A673 (cell line): Measurements from ENCODE around the gene TRAPPC2L. TPM values are rescaled to one million over a fixed set of nuclear protein-coding genes. Genes with fewer than 3 reads are reported as not detected.

ENCODE experiments used
- BruUV-seq: library from RNA; stranded (reverse); fragments of 400-500 nt; replicated peaks from 2 replicates; lab custom pipeline; 2021; lab: Mats Ljungman, UMichigan
- CTCF ChIA-PET: fragments of 300-600 bp; sonication (Branson Sonifier 250); formaldehyde crosslinking; loops from one replicate; lab custom pipeline; 2022; ENCODE audit warnings: antibody characterized with exemption; lab: Charles Lee
- POLR2A ChIA-PET: fragments of 300-600 bp; sonication (Branson Sonifier 250); formaldehyde crosslinking; loops from one replicate; lab custom pipeline; 2022; ENCODE audit warnings: antibody characterized with exemption; ENCODE audit not compliant: low non-redundant PET; lab: Charles Lee
- DNase-seq: peaks from one replicate; pipeline ENCODE4 v3.0.0-alpha.2; 2015; ENCODE audit warnings: low spot score
- H3K27ac ChIP-seq: fragments of 200-600 bp; sonication (generic); 2 replicates; pipeline ENCODE4 v1.5.1; 2016; ENCODE audit warnings: mixed run types, low read depth, mild to moderate bottlenecking, mixed read lengths, antibody characterized with exemption, low read length; ENCODE audit not compliant: poor library complexity, severe bottlenecking
- H3K27me3 ChIP-seq: fragments of 200-600 bp; sonication (generic); replicated peaks from 2 replicates; pipeline ENCODE4 v1.6.1; 2017; ENCODE audit warnings: mixed run types, low read depth, mild to moderate bottlenecking, mixed read lengths, antibody characterized with exemption, low read length; ENCODE audit not compliant: insufficient read depth, poor library complexity
- H3K36me3 ChIP-seq: fragments of 200-600 bp; sonication (generic); 2 replicates; pipeline ENCODE4 v1.6.1; 2016; ENCODE audit warnings: mixed run types, mild to moderate bottlenecking, mixed read lengths, antibody characterized with exemption, low read length; ENCODE audit not compliant: insufficient read depth, poor library complexity, severe bottlenecking
- H3K4me1 ChIP-seq: fragments of 200-600 bp; sonication (generic); 2 replicates; pipeline ENCODE4 v1.6.1; 2017; ENCODE audit warnings: mixed run types, mild to moderate bottlenecking, mixed read lengths, antibody characterized with exemption, low read length; ENCODE audit not compliant: insufficient read depth, poor library complexity, severe bottlenecking
- H3K4me3 ChIP-seq: fragments of 200-600 bp; sonication (generic); 2 replicates; pipeline ENCODE4 v1.5.1; 2016; ENCODE audit warnings: low read depth, mixed run types, mild to moderate bottlenecking, mixed read lengths, low read length; ENCODE audit not compliant: poor library complexity, severe bottlenecking
- H3K9me3 ChIP-seq: fragments of 200-600 bp; sonication (generic); 2 replicates; pipeline ENCODE4 v1.6.1; 2016; ENCODE audit warnings: mixed run types, low read depth, mild to moderate bottlenecking, mixed read lengths, antibody characterized with exemption, low read length; ENCODE audit not compliant: poor library complexity, severe bottlenecking
- EZH2 ChIP-seq: fragments of 200-600 bp; sonication (generic); IDR thresholded peaks from 2 replicates; pipeline ENCODE4 v1.6.1; 2017; ENCODE audit warnings: borderline replicate concordance, low read depth, mild to moderate bottlenecking, mixed read lengths, antibody characterized with exemption, low read length; ENCODE audit not compliant: poor library complexity, severe bottlenecking
- intact Hi-C: fragments of 100-400 bp; cut with micrococcal nuclease; formaldehyde crosslinking; loops from one replicate; pipeline ENCODE4 v1.10.0; 2022; ENCODE audit not compliant: unreplicated experiment
- total RNA-seq: library from RNA; stranded (reverse); gene quantifications from 2 replicates; pipeline ENCODE4 v1.2.3, GENCODE V29; 2021
- TF ChIP-seq, protein P1 (sequence below): fragments of 300-800, 200-600 bp; sonication (generic); conservative IDR thresholded peaks from 2 replicates; pipeline ENCODE4 v1.5.1; 2017; ENCODE audit warnings: low read depth, mild to moderate bottlenecking, antibody characterized with exemption, low read length, moderate library complexity, mixed read lengths

The TRAPPC2L gene
- total RNA-seq, 1 experiment from 2014 or later: 98.6 TPM

DNA sequence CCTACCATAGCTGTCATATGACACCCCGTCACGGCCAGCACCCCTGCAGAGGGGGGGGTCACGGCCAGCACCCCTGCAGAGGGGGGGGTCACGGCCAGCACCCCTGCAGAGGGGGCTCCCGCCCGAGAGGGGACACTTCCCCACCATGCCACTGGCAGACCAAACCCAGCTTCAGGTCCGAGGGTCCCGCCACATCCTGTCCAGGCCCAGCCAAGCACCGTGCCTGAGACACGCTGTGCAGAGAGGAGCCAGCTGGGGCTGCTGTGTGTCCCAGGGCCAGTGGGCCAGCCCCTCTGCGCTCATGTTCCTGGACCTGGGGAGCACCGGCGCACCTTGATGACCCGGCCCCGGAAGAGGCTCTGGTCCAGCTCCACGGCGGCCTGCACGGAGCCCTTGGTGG is 7.6 kb downstream of the TRAPPC2L start:
- Histone ChIP-seq H3K9me3 (no peaks in the 10 kb centered on the region), H3K4me1 (no peaks in the 10 kb centered on the region), H3K27ac (no peak overlapping the region), H3K36me3 (peaks cover 12% of the 10 kb centered on the region), H3K4me3 (no peak overlapping the region), H3K27me3 (no peaks in the 10 kb centered on the region)
- no peak for DNase-seq
- BruUV-seq: no TSS peak
- intact Hi-C loops: no loop called here
- no peak for TF ChIP-seq EZH2
- TF ChIP-seq, protein P1, sequence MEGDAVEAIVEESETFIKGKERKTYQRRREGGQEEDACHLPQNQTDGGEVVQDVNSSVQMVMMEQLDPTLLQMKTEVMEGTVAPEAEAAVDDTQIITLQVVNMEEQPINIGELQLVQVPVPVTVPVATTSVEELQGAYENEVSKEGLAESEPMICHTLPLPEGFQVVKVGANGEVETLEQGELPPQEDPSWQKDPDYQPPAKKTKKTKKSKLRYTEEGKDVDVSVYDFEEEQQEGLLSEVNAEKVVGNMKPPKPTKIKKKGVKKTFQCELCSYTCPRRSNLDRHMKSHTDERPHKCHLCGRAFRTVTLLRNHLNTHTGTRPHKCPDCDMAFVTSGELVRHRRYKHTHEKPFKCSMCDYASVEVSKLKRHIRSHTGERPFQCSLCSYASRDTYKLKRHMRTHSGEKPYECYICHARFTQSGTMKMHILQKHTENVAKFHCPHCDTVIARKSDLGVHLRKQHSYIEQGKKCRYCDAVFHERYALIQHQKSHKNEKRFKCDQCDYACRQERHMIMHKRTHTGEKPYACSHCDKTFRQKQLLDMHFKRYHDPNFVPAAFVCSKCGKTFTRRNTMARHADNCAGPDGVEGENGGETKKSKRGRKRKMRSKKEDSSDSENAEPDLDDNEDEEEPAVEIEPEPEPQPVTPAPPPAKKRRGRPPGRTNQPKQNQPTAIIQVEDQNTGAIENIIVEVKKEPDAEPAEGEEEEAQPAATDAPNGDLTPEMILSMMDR: no peak
- POLR2A ChIA-PET: no interaction called here
- CTCF ChIA-PET: no interaction called here

DNA sequence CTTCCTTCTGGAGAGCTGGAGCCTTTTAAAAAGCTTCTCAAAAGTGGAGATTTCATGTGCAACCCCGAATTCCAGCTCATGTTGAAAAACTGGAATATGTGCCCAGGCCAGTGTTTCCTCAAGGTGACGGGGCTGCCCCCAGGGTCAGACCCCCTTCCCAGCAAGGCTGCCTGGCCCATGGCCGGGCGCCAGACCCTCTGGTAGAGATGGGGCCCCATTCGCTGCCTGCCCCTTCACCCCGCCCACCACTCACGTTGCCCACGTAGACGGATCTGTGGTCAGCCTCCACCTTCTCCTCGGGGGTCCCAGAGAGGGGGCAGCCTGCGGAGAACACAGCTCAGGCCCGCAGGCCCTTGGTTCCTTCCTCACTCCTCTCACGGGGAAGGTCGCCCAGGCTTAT is 8.4 kb downstream of the TRAPPC2L start:
- no peak for DNase-seq
- intact Hi-C loops: no loop called here
- Histone ChIP-seq H3K9me3 (no peaks in the 10 kb centered on the region), H3K4me3 (no peak overlapping the region), H3K27ac (no peak overlapping the region), H3K36me3 (peaks cover 5% of the 10 kb centered on the region), H3K27me3 (no peaks in the 10 kb centered on the region), H3K4me1 (peaks cover under 1% of the 10 kb centered on the region)
- CTCF ChIA-PET: no interaction called here
- POLR2A ChIA-PET: interaction anchor here (0.5 kb wide), 1 partner anchor 644 kb away, joined by 3 read pairs; no protein-coding TSS in a partner anchor
- no TSS peak for BruUV-seq
- no peak for TF ChIP-seq EZH2
- TF ChIP-seq, protein P1: no peak

DNA sequence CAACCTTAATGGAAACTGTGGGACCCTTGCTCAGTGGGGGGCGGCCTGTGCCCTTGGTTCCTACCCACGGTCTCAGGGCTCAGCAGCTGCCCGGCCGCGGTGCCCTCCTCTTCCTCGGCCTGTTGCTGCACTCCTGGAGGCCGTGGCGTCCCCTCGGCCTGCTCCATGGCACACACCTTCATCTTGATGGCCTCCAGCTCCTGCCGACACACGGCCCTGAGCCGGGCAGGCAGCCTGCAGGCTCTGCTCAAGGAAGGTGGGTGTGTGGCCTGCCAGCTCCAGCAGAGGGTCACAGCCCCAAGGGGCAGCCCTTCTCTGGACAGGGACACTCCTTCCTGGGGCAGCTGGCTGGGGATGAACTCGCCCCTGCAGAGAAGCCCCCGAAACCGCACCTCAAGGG is 8.8 kb downstream of the TRAPPC2L start:
- H3K4me1 ChIP-seq: peaks cover 4% of the 10 kb centered on the region
- BruUV-seq: no TSS peak
- no peak for DNase-seq
- peaks cover 4% of the 10 kb centered on the region for H3K36me3 ChIP-seq
- no peaks in the 10 kb centered on the region for H3K9me3 ChIP-seq
- no peaks in the 10 kb centered on the region for H3K27me3 ChIP-seq
- POLR2A ChIA-PET: interaction anchor here (0.5 kb wide), 1 partner anchor 643 kb away, joined by 3 read pairs; no protein-coding TSS in a partner anchor
- CTCF ChIA-PET: no interaction called here
- H3K4me3 ChIP-seq: no peak overlapping the region
- TF ChIP-seq, protein P1: no peak
- no peak for TF ChIP-seq EZH2
- intact Hi-C loops: no loop called here
- H3K27ac ChIP-seq: no peak overlapping the region
